ENCODE measurements around the gene TSHZ3. TPM values are rescaled to one million over a fixed set of nuclear protein-coding genes. Genes with fewer than 3 reads are reported as not detected.

Gene TSHZ3
- total RNA-seq, 1 donor from 2014 or later: 11.1 TPM

GRCh38 chr19:31314849-31315629, 34.2 kb downstream of the TSHZ3 start:
- DNase-seq (ENCODE audit: extremely low read depth, low read depth, low spot score): no peak

GRCh38 chr19:31314156-31314555, 35.1 kb downstream of the TSHZ3 start:
- no peak for DNase-seq (ENCODE audit: extremely low read depth, low read depth, low spot score)

GRCh38 chr19:31313291-31314030, 35.8 kb downstream of the TSHZ3 start:
- DNase-seq (ENCODE audit: extremely low read depth, low read depth, low spot score): no peak

- no peak for DNase-seq (ENCODE audit: extremely low read depth, low read depth, low spot score)
Measured at GRCh38 chr19:31312677-31313244, 36.5 kb downstream of the TSHZ3 start.

- no peak for DNase-seq (ENCODE audit: extremely low read depth, low read depth, low spot score)
Measured at GRCh38 chr19:31312009-31312676, 37.1 kb downstream of the TSHZ3 start.

GRCh38 chr19:31310432-31311133, 38.7 kb downstream of the TSHZ3 start:
- DNase-seq (ENCODE audit: extremely low read depth, low read depth, low spot score): no peak

- no peak for DNase-seq (ENCODE audit: extremely low read depth, low read depth, low spot score)
Measured at GRCh38 chr19:31308781-31309180, 40.5 kb downstream of the TSHZ3 start.

GRCh38 chr19:31307071-31307669, 42.1 kb downstream of the TSHZ3 start:
- no peak for DNase-seq (ENCODE audit: extremely low read depth, low read depth, low spot score)

- no peak for DNase-seq (ENCODE audit: extremely low read depth, low read depth, low spot score)
Measured at GRCh38 chr19:31306006-31306753, 43.1 kb downstream of the TSHZ3 start.

- no peak for DNase-seq (ENCODE audit: extremely low read depth, low read depth, low spot score)
Measured at GRCh38 chr19:31304831-31305312, 44.4 kb downstream of the TSHZ3 start.

- no peak for DNase-seq (ENCODE audit: extremely low read depth, low read depth, low spot score)
Measured at GRCh38 chr19:31303262-31303815, 45.9 kb downstream of the TSHZ3 start.

- no peak for DNase-seq (ENCODE audit: extremely low read depth, low read depth, low spot score)
Measured at GRCh38 chr19:31301306-31301980, 47.8 kb downstream of the TSHZ3 start.

GRCh38 chr19:31300422-31300821, 48.8 kb downstream of the TSHZ3 start:
- no peak for DNase-seq (ENCODE audit: extremely low read depth, low read depth, low spot score)

GRCh38 chr19:31299665-31300064, 49.6 kb downstream of the TSHZ3 start:
- no peak for DNase-seq (ENCODE audit: extremely low read depth, low read depth, low spot score)

GRCh38 chr19:31297991-31298390, 51.2 kb downstream of the TSHZ3 start:
- no peak for DNase-seq (ENCODE audit: extremely low read depth, low read depth, low spot score)

- DNase-seq (ENCODE audit: extremely low read depth, low read depth, low spot score): no peak
Measured at GRCh38 chr19:31296741-31297390, 52.4 kb downstream of the TSHZ3 start.

GRCh38 chr19:31294189-31294588, 55.0 kb downstream of the TSHZ3 start:
- DNase-seq (ENCODE audit: extremely low read depth, low read depth, low spot score): no peak

GRCh38 chr19:31292639-31293185, 56.5 kb downstream of the TSHZ3 start:
- no peak for DNase-seq (ENCODE audit: extremely low read depth, low read depth, low spot score)

Data from glomerular endothelial cell (primary cell).